CD14-positive monocyte (primary cell): ENCODE measurements around the gene ARID3A. TPM values are rescaled to one million over a fixed set of nuclear protein-coding genes. Genes with fewer than 3 reads are reported as not detected.

Experiments
- DNase-seq, 3 donors: peaks; one replicate each; pipeline ENCODE4 v3.0.0-alpha.2; 2011 to 2022
- H2AFZ ChIP-seq: 2 replicates; pipeline ENCODE4 v1.6.0; 2012; ENCODE audit warnings: mild to moderate bottlenecking, low read depth, low read length, inconsistent platforms; ENCODE audit not compliant: insufficient read depth, poor library complexity, severe bottlenecking
- H3K27ac ChIP-seq, 2 donors: 1 replicate in 1 of 2; 2 replicates in 1 of 2; pipeline ENCODE4 v1.5.1; 2012 to 2013; ENCODE audit warnings: low read length in 2 of 2, control low read depth in 1 of 2, inconsistent platforms in 1 of 2, low read depth in 1 of 2, mild to moderate bottlenecking in 1 of 2
- H3K27me3 ChIP-seq, 2 donors: one replicate each; pipeline versions ENCODE4 v1.6.0 to v1.6.1; 2011 to 2013; ENCODE audit warnings: low read length in 2 of 2; ENCODE audit not compliant: control insufficient read depth in 2 of 2, insufficient read depth in 2 of 2
- H3K36me3 ChIP-seq, 2 donors: replicated peaks in 1 of 2; 1 replicate in 1 of 2; 2 replicates in 1 of 2; pipeline versions ENCODE4 v1.5.1 to v1.6.1; 2012 to 2013; ENCODE audit warnings: low read length in 2 of 2, control low read depth in 1 of 2, inconsistent platforms in 1 of 2, mild to moderate bottlenecking in 1 of 2; ENCODE audit not compliant: insufficient read depth in 2 of 2, control insufficient read depth in 1 of 2
- H3K4me1 ChIP-seq, 2 donors: 1 replicate in 1 of 2; 2 replicates in 1 of 2; pipeline versions ENCODE4 v1.5.1 to v1.6.1; 2012 to 2013; ENCODE audit warnings: low read length in 2 of 2, control low read depth in 1 of 2, inconsistent platforms in 1 of 2, mild to moderate bottlenecking in 1 of 2, moderate library complexity in 1 of 2; ENCODE audit not compliant: insufficient read depth in 2 of 2, control insufficient read depth in 1 of 2
- H3K4me2 ChIP-seq: replicated peaks from 2 replicates; pipeline ENCODE3; 2012; ENCODE audit warnings: low read length, moderate library complexity, mild to moderate bottlenecking; ENCODE audit not compliant: poor library complexity, severe bottlenecking; ENCODE audit errors: extremely low read depth
- H3K4me3 ChIP-seq, 3 experiments: fragments of 200-600 bp in 1 of 3; sonication (generic) in 1 of 3; replicated peaks in 1 of 3; 1 replicate in 2 of 3; 2 replicates in 1 of 3; pipeline ENCODE4 v1.5.1; 2011 to 2013; ENCODE audit warnings: low read length in 3 of 3, mild to moderate bottlenecking in 3 of 3, control low read depth in 2 of 3, low read depth in 2 of 3, inconsistent platforms in 1 of 3, moderate library complexity in 1 of 3
- H3K79me2 ChIP-seq: 2 replicates; pipeline ENCODE4 v1.6.0; 2012; ENCODE audit warnings: mild to moderate bottlenecking, control low read depth, inconsistent platforms, low read length, moderate library complexity; ENCODE audit not compliant: insufficient read depth
- H3K9ac ChIP-seq: 2 replicates; pipeline ENCODE4 v1.6.0; 2017; ENCODE audit warnings: low read length, mild to moderate bottlenecking; ENCODE audit not compliant: insufficient read depth, poor library complexity, severe bottlenecking
- H3K9me3 ChIP-seq, 2 donors: replicated peaks in 1 of 2; 1 replicate in 1 of 2; 2 replicates in 1 of 2; pipeline versions ENCODE4 v1.5.1 to v1.6.1; 2012 to 2013; ENCODE audit warnings: low read length in 2 of 2, control low read depth in 1 of 2; ENCODE audit not compliant: control insufficient read depth in 1 of 2, insufficient read depth in 1 of 2
- H4K20me1 ChIP-seq: 2 replicates; pipeline ENCODE4 v1.6.0; 2012; ENCODE audit warnings: mild to moderate bottlenecking, low read length, control low read depth, moderate library complexity; ENCODE audit not compliant: insufficient read depth
- H3K27ac Mint-ChIP-seq, 7 donors: one replicate each; pipeline ENCODE4 v1.8.0; 2020; ENCODE audit warnings: mild to moderate bottlenecking in 7 of 7, mixed read lengths in 7 of 7, moderate library complexity in 6 of 7, inconsistent platforms in 2 of 7
- H3K27me3 Mint-ChIP-seq, 3 donors: one replicate each; pipeline ENCODE4 v1.8.0; 2021 to 2022; ENCODE audit warnings: low read depth in 3 of 3, mild to moderate bottlenecking in 3 of 3, mixed read lengths in 3 of 3, moderate library complexity in 3 of 3, inconsistent platforms in 1 of 3
- H3K36me3 Mint-ChIP-seq, 2 donors: one replicate each; pipeline ENCODE4 v1.8.0; 2020; ENCODE audit warnings: mixed read lengths in 2 of 2, inconsistent platforms in 1 of 2, mild to moderate bottlenecking in 1 of 2
- H3K4me1 Mint-ChIP-seq: one replicate; pipeline ENCODE4 v1.8.0; 2020; ENCODE audit warnings: mild to moderate bottlenecking, mixed read lengths
- H3K4me3 Mint-ChIP-seq, 2 donors: one replicate each; pipeline ENCODE4 v1.8.0; 2020; ENCODE audit warnings: mild to moderate bottlenecking in 2 of 2, mixed read lengths in 2 of 2, moderate library complexity in 1 of 2
- H3K9me3 Mint-ChIP-seq, 7 donors: one replicate each; pipeline ENCODE4 v1.8.0; 2020 to 2022; ENCODE audit warnings: mixed read lengths in 7 of 7, mild to moderate bottlenecking in 6 of 7, moderate library complexity in 6 of 7, inconsistent platforms in 2 of 7
- CTCF ChIP-seq: fragments of 200-600 bp; IDR thresholded peaks from one replicate; pipeline ENCODE4 v1.8.0; 2022; ENCODE audit warnings: antibody characterized with exemption, mild to moderate bottlenecking
- WGBS: methylation state at CpG from one replicate; pipeline ENCODE4 v1.1.5; 2013; ENCODE audit warnings: missing lambda C conversion rate; ENCODE audit not compliant: insufficient coverage; 5-methylcytosine and 5-hydroxymethylcytosine counted together
- intact Hi-C, 2 donors: fragments of 100-400 bp; cut with micrococcal nuclease; formaldehyde crosslinking; loops; one replicate each; pipeline versions ENCODE4 v1.15.0 to v1.15.1; 2023
- polyA plus RNA-seq, 3 donors: library from polyadenylated mRNA; depleted of rRNA in 1 of 3; unstranded in 2 of 3; stranded (reverse) in 1 of 3; fragments of 300-500 nt in 2 of 3; fragments of >200 nt in 1 of 3; fragmentation: Illumina TruSeq in 2 of 3; gene quantifications; 1 replicate in 2 of 3; 2 replicates in 1 of 3; pipeline ENCODE4 v1.2.3, GENCODE V29; 2012 to 2021

The ARID3A gene
- polyA plus RNA-seq, 3 donors, result 2.1 to 41.6 (median 3.2) TPM

- DNase-seq, result peak in 2 of 3 donors; percentile 48 to 62
- peaks cover 0 to 2% (median 0%) of the 10 kb centered on the region in 7 donors for H3K9me3 Mint-ChIP-seq
- peaks cover 98% of the 10 kb centered on the region for H3K79me2 ChIP-seq
- H3K9ac ChIP-seq, result peak overlapping the region; percentile 33
- H3K36me3 Mint-ChIP-seq, result peaks cover 24 to 50% of the 10 kb centered on the region in 2 donors
- H3K27ac ChIP-seq, result peak overlapping the region; percentile 63 to 67
- H3K27me3 ChIP-seq, result no peaks in the 10 kb centered on the region
- peaks cover 97% of the 10 kb centered on the region for H4K20me1 ChIP-seq
- H3K27ac Mint-ChIP-seq, result peak overlapping the region; percentile 74 to 92 (median 86)
- H3K27me3 Mint-ChIP-seq, result peaks cover 0 to 1% (median 0%) of the 10 kb centered on the region in 3 donors
- peak overlapping the region; percentile 63 for H3K4me2 ChIP-seq
- H2AFZ ChIP-seq, result no peak overlapping the region
- no peak for TF ChIP-seq CTCF
- peaks cover 53 to 76% of the 10 kb centered on the region in 2 donors for H3K4me1 ChIP-seq
- WGBS, result 4% methylated on average over 48 of the region's 54 CpGs
- intact Hi-C loops, result no loop called here
- peak overlapping the region; percentile 73 to 87 for H3K4me3 Mint-ChIP-seq
- H3K4me3 ChIP-seq, result peak overlapping the region in 2 of 3 experiments; percentile 23 to 66
- H3K36me3 ChIP-seq, result peaks cover 9 to 43% of the 10 kb centered on the region in 2 donors
- peaks cover 72% of the 10 kb centered on the region for H3K4me1 Mint-ChIP-seq
- H3K9me3 ChIP-seq, result no peaks in the 10 kb centered on the region
These were observed 7.1 kb downstream of the ARID3A start for GRCh38 chr19:932648-933552.

GRCh38 chr19:933553-933882, 7.7 kb downstream of the ARID3A start:
- TF ChIP-seq CTCF, result no peak
- peak overlapping the region; percentile 63 to 67 for H3K27ac ChIP-seq

More at GRCh38 chr19:933553-933882, 7.7 kb downstream of the ARID3A start:
- H3K4me1 Mint-ChIP-seq, result peaks cover 69% of the 10 kb centered on the region
- H2AFZ ChIP-seq, result no peak overlapping the region
- H3K4me3 Mint-ChIP-seq, result peak overlapping the region; percentile 73 to 87
- peak overlapping the region; percentile 63 for H3K4me2 ChIP-seq
- H3K36me3 Mint-ChIP-seq, result peaks cover 27 to 53% of the 10 kb centered on the region in 2 donors
- no peak for DNase-seq
- H3K9ac ChIP-seq, result peak overlapping the region; percentile 33
- peaks cover 47 to 73% of the 10 kb centered on the region in 2 donors for H3K4me1 ChIP-seq
- 87% methylated on average over 9 of the region's 14 CpGs for WGBS
- no peaks in the 10 kb centered on the region for H3K9me3 ChIP-seq
- peak overlapping the region in 2 of 3 experiments; percentile 23 to 66 for H3K4me3 ChIP-seq
- H3K27ac Mint-ChIP-seq, result no peak overlapping the region
- H3K9me3 Mint-ChIP-seq, result peaks cover 0 to 2% (median 0%) of the 10 kb centered on the region in 7 donors
- no peaks in the 10 kb centered on the region for H3K27me3 ChIP-seq
- H4K20me1 ChIP-seq, result peaks cover 97% of the 10 kb centered on the region
- H3K27me3 Mint-ChIP-seq, result peaks cover 0 to 1% (median 0%) of the 10 kb centered on the region in 3 donors
- intact Hi-C loops, result no loop called here
- H3K36me3 ChIP-seq, result peaks cover 9 to 50% of the 10 kb centered on the region in 2 donors
- H3K79me2 ChIP-seq, result peaks cover 98% of the 10 kb centered on the region
